T-helper 17 cell (primary cell): ENCODE data around the gene INTS11. TPM values are rescaled to one million over a fixed set of nuclear protein-coding genes. Genes with fewer than 3 reads are reported as not detected.

Experiments used
- ATAC-seq: fragments of 150-1000 bp; cut with Tn5 transposase; 2 replicates; pipeline ENCODE4 v1.10.0; 2021; ENCODE audit warnings: mild to moderate bottlenecking, moderate library complexity
- DNase-seq, 3 donors: peaks; one replicate each; pipeline versions ENCODE4 v3.0.0 to v3.0.0-alpha.2; 2020 to 2021
- H3K9me3 ChIP-seq: one replicate; pipeline ENCODE4 v1.7.0; 2013; ENCODE audit warnings: low read length, mild to moderate bottlenecking; ENCODE audit not compliant: control insufficient read depth, poor library complexity, severe bottlenecking
- H3K27ac Mint-ChIP-seq: one replicate; pipeline ENCODE4 v1.8.0; 2022; ENCODE audit warnings: mild to moderate bottlenecking, moderate library complexity, mixed read lengths
- H3K27me3 Mint-ChIP-seq: one replicate; pipeline ENCODE4 v1.8.0; 2022; ENCODE audit warnings: mixed read lengths
- H3K36me3 Mint-ChIP-seq: one replicate; pipeline ENCODE4 v1.8.0; 2022; ENCODE audit warnings: low read depth, mixed read lengths
- H3K4me1 Mint-ChIP-seq: one replicate; pipeline ENCODE4 v1.8.0; 2022; ENCODE audit warnings: mild to moderate bottlenecking, mixed read lengths
- H3K4me3 Mint-ChIP-seq: one replicate; pipeline ENCODE4 v1.8.0; 2022; ENCODE audit warnings: mild to moderate bottlenecking, moderate library complexity, mixed read lengths
- total RNA-seq, 4 donors: library from RNA in 2 of 4; stranded (reverse) in 2 of 4; gene quantifications; one replicate each; pipeline ENCODE4 v1.2.3 and lab custom pipeline; 2022 to 2026

INTS11 gene
- total RNA-seq, 2 donors from 2014 or later, result 130 to 132 TPM

DNA sequence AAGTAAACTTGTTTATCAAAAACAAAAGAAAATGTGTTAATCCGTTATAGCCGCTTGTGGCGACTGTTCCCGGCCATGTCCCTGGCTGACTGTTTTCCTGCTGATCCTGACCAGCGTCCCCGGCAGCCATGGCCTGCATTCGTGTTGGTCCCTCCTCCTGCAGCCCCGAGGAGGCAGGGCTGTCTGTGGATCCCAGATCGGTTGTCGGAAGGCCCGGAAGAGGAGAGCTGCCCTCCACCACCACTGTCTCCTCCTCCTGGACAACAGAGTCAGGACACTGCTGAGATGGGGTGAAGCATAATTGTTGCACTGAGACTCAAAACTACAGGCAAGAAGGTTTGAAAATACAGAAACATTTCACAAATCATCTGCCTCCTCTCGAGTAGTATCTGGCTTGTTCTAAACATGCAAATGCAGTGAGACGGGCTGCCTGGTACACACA, 37.5 kb upstream of the INTS11 start:
- Mint-ChIP-seq H3K36me3 (no peaks in the 10 kb centered on the region), H3K4me1 (peaks cover 8% of the 10 kb centered on the region), H3K27me3 (no peaks in the 10 kb centered on the region), H3K4me3 (no peak overlapping the region), H3K27ac (no peak overlapping the region)
- ATAC-seq (no peak), DNase-seq (no peak)
- no peaks in the 10 kb centered on the region for H3K9me3 ChIP-seq

GRCh38 chr1:1361233-1361981, 36.9 kb upstream of the INTS11 start:
- no peaks in the 10 kb centered on the region for H3K9me3 ChIP-seq
- DNase-seq, result no peak
- Mint-ChIP-seq H3K36me3 (no peaks in the 10 kb centered on the region), H3K27me3 (no peaks in the 10 kb centered on the region), H3K27ac (no peak overlapping the region), H3K4me3 (no peak overlapping the region), H3K4me1 (peaks cover 8% of the 10 kb centered on the region)
- no peak for ATAC-seq

- H3K4me3 Mint-ChIP-seq, result no peak overlapping the region
- no peak for DNase-seq
- no peak for ATAC-seq
- H3K4me1 Mint-ChIP-seq, result peaks cover 8% of the 10 kb centered on the region
- H3K27ac Mint-ChIP-seq, result no peak overlapping the region
- H3K36me3 Mint-ChIP-seq, result no peaks in the 10 kb centered on the region
- H3K9me3 ChIP-seq, result no peaks in the 10 kb centered on the region
- no peaks in the 10 kb centered on the region for H3K27me3 Mint-ChIP-seq
Measured at GRCh38 chr1:1360506-1361169, 36.2 kb upstream of the INTS11 start.

- Mint-ChIP-seq H3K4me1 (peaks cover 8% of the 10 kb centered on the region), H3K4me3 (no peak overlapping the region), H3K27ac (no peak overlapping the region), H3K36me3 (no peaks in the 10 kb centered on the region), H3K27me3 (no peaks in the 10 kb centered on the region)
- no peak for ATAC-seq
- H3K9me3 ChIP-seq, result no peaks in the 10 kb centered on the region
- no peak for DNase-seq
Measured at GRCh38 chr1:1359664-1360468, 35.4 kb upstream of the INTS11 start.

- Mint-ChIP-seq H3K4me3 (peak overlapping the region; percentile 63), H3K4me1 (peaks cover 9% of the 10 kb centered on the region), H3K27me3 (no peaks in the 10 kb centered on the region), H3K36me3 (no peaks in the 10 kb centered on the region), H3K27ac (no peak overlapping the region)
- ATAC-seq, result peak; percentile 77
- peak in 1 of 3 donors; percentile 7 for DNase-seq
- H3K9me3 ChIP-seq, result no peaks in the 10 kb centered on the region
Measured at GRCh38 chr1:1359308-1359663, 34.8 kb upstream of the INTS11 start.

GRCh38 chr1:1358433-1359271, 34.2 kb upstream of the INTS11 start, which contains the start of gene MXRA8:
MXRA8 (minus strand) TSS chr1:1358555; CDS start chr1:1358504, 51 bp downstream.
- ATAC-seq, result peak; percentile 21
- DNase-seq, result peak in 1 of 3 donors; percentile 6
- H3K4me3 Mint-ChIP-seq, result peak within 1 kb of the TSS; percentile 63
- no peaks in the 10 kb centered on the region for H3K9me3 ChIP-seq
- H3K27me3 Mint-ChIP-seq, result no peaks in the 10 kb centered on the region
- H3K4me1 Mint-ChIP-seq, result peaks cover 10% of the 10 kb centered on the region
- H3K27ac Mint-ChIP-seq, result no peak within 1 kb of the TSS
- H3K36me3 Mint-ChIP-seq, result no peaks in the 10 kb centered on the region

GRCh38 chr1:1357871-1358432, 33.5 kb upstream of the INTS11 start:
- Mint-ChIP-seq H3K36me3 (no peaks in the 10 kb centered on the region), H3K4me1 (peaks cover 14% of the 10 kb centered on the region), H3K27ac (no peak overlapping the region), H3K4me3 (no peak overlapping the region), H3K27me3 (peaks cover 2% of the 10 kb centered on the region)
- peak in 1 of 3 donors; percentile 9 for DNase-seq
- ATAC-seq, result no peak
- H3K9me3 ChIP-seq, result no peaks in the 10 kb centered on the region

- ATAC-seq (no peak), DNase-seq (peak in 1 of 3 donors; percentile 4)
- H3K27ac Mint-ChIP-seq, result no peak overlapping the region
- no peak overlapping the region for H3K4me3 Mint-ChIP-seq
- H3K9me3 ChIP-seq, result no peaks in the 10 kb centered on the region
- no peaks in the 10 kb centered on the region for H3K36me3 Mint-ChIP-seq
- peaks cover 11% of the 10 kb centered on the region for H3K27me3 Mint-ChIP-seq
- H3K4me1 Mint-ChIP-seq, result peaks cover 21% of the 10 kb centered on the region
Measured at GRCh38 chr1:1356796-1357401, 32.4 kb upstream of the INTS11 start.

DNA sequence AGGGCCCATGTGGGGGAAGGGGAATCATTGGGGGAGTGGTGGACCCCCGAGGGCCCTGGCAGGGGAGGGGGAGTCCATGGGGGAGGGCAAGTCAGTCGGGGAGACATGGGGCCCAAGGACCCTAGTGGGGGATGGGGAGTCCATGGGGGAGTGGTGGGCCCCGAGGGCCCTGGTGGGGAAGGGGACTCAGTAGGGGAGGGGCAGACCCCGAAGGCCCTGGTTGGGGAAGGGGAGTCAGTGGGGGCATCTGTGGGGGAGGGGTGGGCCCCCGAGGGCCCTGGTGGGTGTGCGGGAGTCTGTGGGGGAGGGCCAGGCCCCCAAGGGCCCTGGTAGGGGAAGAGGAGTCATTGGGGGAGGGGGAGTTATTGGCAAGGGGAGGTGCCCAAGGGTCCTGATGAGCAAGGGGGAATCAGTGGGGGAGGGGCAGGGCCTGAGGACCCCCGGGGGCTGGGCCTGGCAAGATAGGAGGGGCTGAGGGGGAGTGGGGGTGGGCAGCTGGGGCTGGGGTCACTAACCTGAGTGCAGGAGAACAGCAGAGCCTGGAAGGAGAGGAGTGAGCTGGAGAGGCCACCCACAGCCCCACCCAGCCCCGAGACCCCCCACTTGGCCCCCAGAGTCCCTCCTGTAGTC, 31.8 kb upstream of the INTS11 start:
- no peak for ATAC-seq
- no peaks in the 10 kb centered on the region for H3K9me3 ChIP-seq
- Mint-ChIP-seq H3K36me3 (no peaks in the 10 kb centered on the region), H3K4me3 (no peak overlapping the region), H3K27ac (no peak overlapping the region), H3K4me1 (peaks cover 21% of the 10 kb centered on the region), H3K27me3 (peaks cover 11% of the 10 kb centered on the region)
- no peak for DNase-seq

GRCh38 chr1:1355416-1355815, 31.0 kb upstream of the INTS11 start:
- Mint-ChIP-seq H3K27me3 (peaks cover 11% of the 10 kb centered on the region), H3K27ac (no peak overlapping the region), H3K4me3 (no peak overlapping the region), H3K36me3 (no peaks in the 10 kb centered on the region), H3K4me1 (peaks cover 21% of the 10 kb centered on the region)
- ATAC-seq (peak; percentile 20), DNase-seq (peak in 1 of 3 donors; percentile 5)
- H3K9me3 ChIP-seq, result no peaks in the 10 kb centered on the region

GRCh38 chr1:1354271-1355247, 30.1 kb upstream of the INTS11 start:
- ATAC-seq, result peak; percentile 33
- no peaks in the 10 kb centered on the region for H3K36me3 Mint-ChIP-seq
- no peak overlapping the region for H3K27ac Mint-ChIP-seq
- H3K4me3 Mint-ChIP-seq, result no peak overlapping the region
- peaks cover 21% of the 10 kb centered on the region for H3K4me1 Mint-ChIP-seq
- H3K9me3 ChIP-seq, result no peaks in the 10 kb centered on the region
- peaks cover 11% of the 10 kb centered on the region for H3K27me3 Mint-ChIP-seq
- DNase-seq, result no peak
